Adrenal gland (tissue), 5 donors: Measurements from ENCODE around the gene LORICRIN.

Experiments
- POLR2A ChIP-seq, 2 donors: fragments of 450-650 bp; IDR thresholded peaks; one replicate each; pipeline ENCODE4 v1.6.1; 2017; ENCODE audit warnings: antibody characterized with exemption in 2 of 2, mild to moderate bottlenecking in 2 of 2, moderate library complexity in 1 of 2
- TF ChIP-seq, protein P1 (sequence below), 6 experiments: fragments of 450-650 bp in 4 of 6; fragments of 200-600 bp in 2 of 6; sonication (generic) in 1 of 6; IDR thresholded peaks; 1 replicate in 5 of 6; 2 replicates in 1 of 6; pipeline versions ENCODE4 v1.5.1 to v1.8.0; 2016 to 2021; ENCODE audit warnings: antibody characterized with exemption in 6 of 6, mild to moderate bottlenecking in 2 of 6, moderate library complexity in 1 of 6
- donor health status: DM: no; HTN: no; CAD: no.

DNA sequence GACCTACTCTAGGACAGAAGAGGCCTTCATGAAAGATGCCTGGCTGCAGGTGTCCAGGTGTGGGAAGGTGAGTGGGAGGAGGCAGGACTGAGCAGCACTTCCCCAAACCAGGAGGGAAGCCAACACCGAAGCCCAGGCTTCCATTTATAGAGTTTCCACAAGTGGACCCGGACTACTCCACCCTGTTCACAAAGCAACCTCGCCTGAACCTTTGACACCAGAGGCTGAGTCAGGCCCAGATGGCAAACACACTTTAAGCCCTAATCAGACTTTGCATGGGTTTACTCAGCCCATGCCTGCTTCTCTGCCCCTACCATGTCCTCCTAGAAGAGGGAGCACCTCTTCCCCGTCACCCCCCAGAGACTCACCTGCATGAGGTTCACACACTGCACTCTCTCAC is 28.1 kb upstream of the LORICRIN start:
- TF ChIP-seq, protein P1, sequence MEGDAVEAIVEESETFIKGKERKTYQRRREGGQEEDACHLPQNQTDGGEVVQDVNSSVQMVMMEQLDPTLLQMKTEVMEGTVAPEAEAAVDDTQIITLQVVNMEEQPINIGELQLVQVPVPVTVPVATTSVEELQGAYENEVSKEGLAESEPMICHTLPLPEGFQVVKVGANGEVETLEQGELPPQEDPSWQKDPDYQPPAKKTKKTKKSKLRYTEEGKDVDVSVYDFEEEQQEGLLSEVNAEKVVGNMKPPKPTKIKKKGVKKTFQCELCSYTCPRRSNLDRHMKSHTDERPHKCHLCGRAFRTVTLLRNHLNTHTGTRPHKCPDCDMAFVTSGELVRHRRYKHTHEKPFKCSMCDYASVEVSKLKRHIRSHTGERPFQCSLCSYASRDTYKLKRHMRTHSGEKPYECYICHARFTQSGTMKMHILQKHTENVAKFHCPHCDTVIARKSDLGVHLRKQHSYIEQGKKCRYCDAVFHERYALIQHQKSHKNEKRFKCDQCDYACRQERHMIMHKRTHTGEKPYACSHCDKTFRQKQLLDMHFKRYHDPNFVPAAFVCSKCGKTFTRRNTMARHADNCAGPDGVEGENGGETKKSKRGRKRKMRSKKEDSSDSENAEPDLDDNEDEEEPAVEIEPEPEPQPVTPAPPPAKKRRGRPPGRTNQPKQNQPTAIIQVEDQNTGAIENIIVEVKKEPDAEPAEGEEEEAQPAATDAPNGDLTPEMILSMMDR (IDR thresholded peaks at IDR 0.05) = no peak
- TF ChIP-seq POLR2A (IDR thresholded peaks at IDR 0.05) = no peak
